HG03442 (cell line): Measurements from ENCODE around the gene BTRC.
A peak's percentile ranks its signal among the peaks of the same experiment; 100 is the strongest.
"Not testable (repeated sequence)": the region's sequence is repeated elsewhere in the genome, so short reads cannot be mapped to it uniquely, and the experiment has no call there.

Experiments used
- ATAC-seq: cut with Tn5 transposase; IDR thresholded peaks from one replicate; pipeline ENCODE4 v1.9.1; 2021; ENCODE audit warnings: mild to moderate bottlenecking, moderate library complexity; ENCODE audit not compliant: unreplicated experiment

BTRC gene

DNA sequence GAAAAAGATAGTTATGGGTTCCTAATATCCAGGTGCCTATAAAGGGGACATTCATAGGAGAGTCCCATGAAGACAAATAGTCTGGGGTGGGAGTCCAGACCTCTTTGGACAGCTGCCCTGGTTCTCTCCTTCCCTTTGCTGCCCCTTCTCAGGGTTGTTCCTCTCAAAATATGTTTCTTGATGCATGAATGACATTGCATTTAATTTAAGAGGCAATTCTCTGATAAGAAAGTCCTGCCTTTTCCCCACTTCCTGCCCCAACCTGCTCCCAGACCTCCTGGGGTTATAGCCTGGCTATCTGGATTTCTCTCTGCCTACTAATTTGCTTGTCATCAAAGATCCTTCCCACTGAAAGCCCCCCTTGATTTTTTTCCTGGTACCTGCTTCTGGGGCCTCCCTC is 12.5 kb upstream of the BTRC start:
- ATAC-seq = no peak

DNA sequence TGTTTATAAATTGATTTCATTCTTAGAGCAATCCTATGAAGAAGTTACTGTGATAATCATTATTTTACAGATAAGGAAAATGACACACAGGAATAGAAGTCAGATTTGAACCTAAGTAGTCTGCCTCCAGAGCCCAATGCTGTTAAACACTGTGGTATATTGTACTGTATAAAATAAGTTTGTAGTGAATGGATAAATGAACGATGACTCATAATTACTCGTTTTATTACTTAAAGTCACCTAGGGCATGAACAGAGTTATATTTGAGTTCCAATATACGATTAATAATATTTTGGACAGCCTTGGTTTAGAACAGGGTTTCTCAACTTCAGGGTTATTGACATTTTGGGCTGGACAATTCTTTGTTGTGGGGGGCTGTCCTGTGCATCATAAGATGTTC is 7.8 kb upstream of the BTRC start:
- ATAC-seq = no peak

GRCh38 chr10:101351017-101351416 is 2.9 kb upstream of the BTRC start:
- ATAC-seq = no peak

GRCh38 chr10:101351477-101351876 is 2.5 kb upstream of the BTRC start:
- ATAC-seq = no peak

- not testable (repeated sequence) for ATAC-seq
Measured at GRCh38 chr10:101352857-101353256, 1.1 kb upstream of the BTRC start.

GRCh38 chr10:101354328-101355071 is 535 bp downstream of the BTRC start:
- ATAC-seq = peak; percentile 14

GRCh38 chr10:101355072-101355706 is 1.2 kb downstream of the BTRC start:
- no peak for ATAC-seq

GRCh38 chr10:101356132-101356531 is 2.2 kb downstream of the BTRC start:
- no peak for ATAC-seq

GRCh38 chr10:101357958-101358357 is 4.0 kb downstream of the BTRC start:
- no peak for ATAC-seq

DNA sequence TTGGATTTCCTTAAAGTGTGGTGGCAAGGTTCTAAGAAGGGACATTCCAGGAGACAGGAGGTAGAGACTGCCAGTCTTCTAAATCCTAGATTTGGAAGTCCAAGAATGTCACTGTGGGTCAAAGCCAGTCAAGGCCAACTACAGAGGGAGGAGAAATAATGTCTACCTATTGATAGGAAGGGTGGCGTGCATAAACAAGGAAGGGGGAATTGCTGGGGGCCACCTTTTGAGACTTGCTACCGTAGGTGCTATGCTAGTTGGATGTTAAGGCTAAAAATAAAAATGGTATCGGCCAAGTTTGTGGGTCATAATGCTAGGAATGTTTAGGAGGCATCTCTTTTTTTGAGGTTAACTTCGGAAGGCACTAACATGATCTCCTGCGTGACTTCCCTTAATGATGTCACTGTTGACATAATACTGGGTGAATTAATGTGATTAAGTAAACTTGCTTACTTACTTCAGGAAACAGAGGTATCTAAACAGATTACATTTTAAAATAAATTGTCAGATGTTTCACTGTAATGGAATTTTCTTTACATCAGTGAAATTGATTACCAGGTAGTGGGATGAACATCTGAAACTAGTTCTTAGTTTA is 4.8 kb downstream of the BTRC start:
- no peak for ATAC-seq

GRCh38 chr10:101360090-101360489 is 6.1 kb downstream of the BTRC start:
- ATAC-seq = not testable (repeated sequence)

GRCh38 chr10:101360841-101361240 is 6.9 kb downstream of the BTRC start:
- ATAC-seq = not testable (repeated sequence)

DNA sequence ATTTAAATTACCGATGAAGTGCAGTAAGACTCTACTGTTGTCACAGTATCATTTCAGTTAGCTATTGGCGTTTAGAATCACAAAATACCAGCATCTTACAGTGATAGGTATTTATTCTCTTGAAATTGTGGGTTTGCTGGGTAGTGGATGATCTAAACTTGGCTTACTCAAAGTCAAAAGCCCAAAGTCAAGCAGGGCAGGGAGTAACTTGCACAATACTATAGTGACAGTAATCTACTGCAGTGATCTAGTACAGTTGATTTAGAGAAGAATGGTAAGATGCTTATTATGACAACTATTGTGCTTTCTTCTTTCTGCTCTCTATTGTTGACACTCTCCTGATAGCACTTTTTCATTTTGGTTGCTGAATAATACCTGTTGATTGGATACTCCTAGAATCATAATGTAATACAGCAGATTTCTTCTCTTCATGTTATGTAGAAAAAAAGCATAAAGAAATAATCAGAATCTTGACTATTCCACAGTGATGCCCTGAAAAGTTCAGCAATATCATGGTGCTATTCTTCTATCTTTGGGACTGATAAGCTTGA is 10.0 kb downstream of the BTRC start:
- ATAC-seq = no peak

- no peak for ATAC-seq
Measured at GRCh38 chr10:101364721-101365120, 10.8 kb downstream of the BTRC start.

GRCh38 chr10:101367569-101368453 is 13.8 kb downstream of the BTRC start:
- no peak for ATAC-seq

DNA sequence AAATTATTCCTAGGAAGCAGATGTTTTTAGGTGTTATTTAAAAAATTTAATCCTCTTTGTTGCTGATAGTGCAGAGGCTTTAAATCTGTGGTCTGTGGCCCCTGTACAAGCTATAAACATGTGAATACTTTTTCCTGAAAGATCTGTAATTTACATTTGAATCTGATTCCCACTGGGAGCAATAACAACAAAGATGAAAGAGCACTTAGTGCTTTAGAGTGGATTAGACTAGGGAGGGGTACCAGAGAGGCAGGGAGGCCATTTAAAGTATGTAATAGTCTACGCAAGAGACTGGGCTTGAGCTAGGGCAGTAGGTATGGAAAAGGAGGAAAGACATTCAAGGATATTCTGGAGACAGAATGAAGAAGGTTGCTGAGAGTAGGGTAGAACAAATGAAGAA is 19.1 kb downstream of the BTRC start:
- ATAC-seq = no peak

- not testable (repeated sequence) for ATAC-seq
Measured at GRCh38 chr10:101373993-101374392, 20.0 kb downstream of the BTRC start.

- ATAC-seq = no peak
Measured at GRCh38 chr10:101375076-101375475, 21.1 kb downstream of the BTRC start.

DNA sequence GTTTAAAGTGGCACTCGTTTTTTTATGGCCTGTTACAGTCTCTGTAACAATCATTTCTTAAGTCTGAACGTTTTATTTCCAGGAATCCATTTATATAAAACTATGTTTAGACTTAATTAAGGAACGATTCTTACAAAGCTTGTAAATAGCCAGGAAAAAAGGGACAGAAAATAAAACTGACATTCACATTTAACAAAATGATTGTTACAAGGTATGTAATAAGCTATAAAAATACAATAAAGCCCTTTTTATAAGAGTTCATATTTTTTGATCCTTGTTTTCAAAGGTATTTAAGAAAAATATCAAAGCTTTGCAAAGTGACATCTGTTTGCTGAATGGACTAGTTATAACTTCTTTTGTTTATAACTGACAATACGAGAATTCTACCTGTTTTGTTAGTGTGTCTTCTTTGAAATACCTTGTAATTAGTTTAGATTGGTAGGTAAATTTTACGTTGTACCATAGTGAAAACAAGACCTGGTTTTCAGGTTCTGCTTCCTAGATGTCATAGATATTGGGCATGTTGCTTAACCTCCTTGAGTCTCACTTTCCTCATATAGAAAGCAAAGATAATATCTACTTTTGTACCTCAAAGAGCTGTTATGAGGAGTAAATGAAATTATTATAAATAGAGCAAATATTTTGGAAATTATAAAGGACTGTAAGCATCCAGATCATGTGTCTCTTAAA is 25.8 kb downstream of the BTRC start:
- no peak for ATAC-seq

- ATAC-seq = no peak
Measured at GRCh38 chr10:101380353-101381017, 26.5 kb downstream of the BTRC start.
